NK-92 treated with Interleukin-12 subunit alpha and Interleukin-12 subunit beta, amount 100 ng/mL, for 24 hours (cell line): ENCODE data around the gene ADAM22.

ENCODE experiments used
- DNase-seq: peaks from one replicate; lab custom pipeline; 2025; lab: John Stamatoyannopoulos, UW

ADAM22 gene

GRCh38 chr7:87959336-87959735 is 25.3 kb downstream of the ADAM22 start:
- DNase-seq: no peak

- no peak for DNase-seq
Observed at GRCh38 chr7:87960239-87960638, 26.2 kb downstream of the ADAM22 start.

- no peak for DNase-seq
Observed at GRCh38 chr7:87961754-87962153, 27.7 kb downstream of the ADAM22 start.

GRCh38 chr7:87966271-87966670 is 32.2 kb downstream of the ADAM22 start:
- DNase-seq: no peak

GRCh38 chr7:87968021-87968420 is 34.0 kb downstream of the ADAM22 start:
- no peak for DNase-seq

- DNase-seq: no peak
Observed at GRCh38 chr7:87982116-87982515, 48.1 kb downstream of the ADAM22 start.

- DNase-seq: no peak
Observed at GRCh38 chr7:87984088-87984487, 50.0 kb downstream of the ADAM22 start.

GRCh38 chr7:87993269-87993668 is 59.2 kb downstream of the ADAM22 start:
- DNase-seq: no peak

- DNase-seq: no peak
Observed at GRCh38 chr7:87999261-87999660, 65.2 kb downstream of the ADAM22 start.

GRCh38 chr7:88001744-88002530 is 67.9 kb downstream of the ADAM22 start:
- DNase-seq: no peak

- DNase-seq: no peak
Observed at GRCh38 chr7:88002617-88003016, 68.6 kb downstream of the ADAM22 start.

GRCh38 chr7:88003581-88003980 is 69.5 kb downstream of the ADAM22 start:
- DNase-seq: no peak

- no peak for DNase-seq
Observed at GRCh38 chr7:88005191-88005590, 71.1 kb downstream of the ADAM22 start.

GRCh38 chr7:88009651-88010050 is 75.6 kb downstream of the ADAM22 start:
- DNase-seq: no peak

- no peak for DNase-seq
Observed at GRCh38 chr7:88012086-88012485, 78.0 kb downstream of the ADAM22 start.

- DNase-seq: no peak
Observed at GRCh38 chr7:88013981-88014380, 79.9 kb downstream of the ADAM22 start.

- DNase-seq: no peak
Observed at GRCh38 chr7:88014581-88014980, 80.5 kb downstream of the ADAM22 start.

- no peak for DNase-seq
Observed at GRCh38 chr7:88015309-88015708, 81.3 kb downstream of the ADAM22 start.

GRCh38 chr7:88018501-88018900 is 84.5 kb downstream of the ADAM22 start:
- no peak for DNase-seq

GRCh38 chr7:88020953-88021665 is 87.1 kb downstream of the ADAM22 start:
- DNase-seq: no peak

- DNase-seq: no peak
Observed at GRCh38 chr7:88027724-88028123, 93.7 kb downstream of the ADAM22 start.

- DNase-seq: no peak
Observed at GRCh38 chr7:88034083-88034695, 100.1 kb downstream of the ADAM22 start.

- DNase-seq: no peak
Observed at GRCh38 chr7:88037050-88037449, 103.0 kb downstream of the ADAM22 start.
